HG03103 (cell line): ENCODE measurements around the gene CLDN3.
"Not testable (repeated sequence)": the region's sequence is repeated elsewhere in the genome, so short reads cannot be mapped to it uniquely, and the experiment has no call there.

ENCODE experiments used
- ATAC-seq: cut with Tn5 transposase; IDR thresholded peaks from one replicate; pipeline ENCODE4 v1.9.1; 2021; ENCODE audit warnings: low read depth; ENCODE audit not compliant: unreplicated experiment

CLDN3 gene

GRCh38 chr7:73770002-73770859, at the start of gene CLDN3:
Gene CLDN3 (minus strand): TSS chr7:73770270. CDS start chr7:73770049, 221 bp downstream.
- ATAC-seq = no peak

- ATAC-seq = no peak
Observed at GRCh38 chr7:73817121-73817520, 47.1 kb upstream of the CLDN3 start.

- ATAC-seq = no peak
Observed at GRCh38 chr7:73815436-73815835, 45.4 kb upstream of the CLDN3 start.

GRCh38 chr7:73812996-73813395, 42.9 kb upstream of the CLDN3 start:
- no peak for ATAC-seq

- ATAC-seq = no peak
Observed at GRCh38 chr7:73811760-73812168, 41.7 kb upstream of the CLDN3 start.

GRCh38 chr7:73810998-73811360, 40.9 kb upstream of the CLDN3 start:
- no peak for ATAC-seq

GRCh38 chr7:73809467-73809951, 39.4 kb upstream of the CLDN3 start:
- no peak for ATAC-seq

GRCh38 chr7:73802459-73802858, 32.4 kb upstream of the CLDN3 start:
- no peak for ATAC-seq

- no peak for ATAC-seq
Observed at GRCh38 chr7:73801577-73801976, 31.5 kb upstream of the CLDN3 start.

GRCh38 chr7:73799282-73800141, 29.4 kb upstream of the CLDN3 start:
- ATAC-seq = no peak

- not testable (repeated sequence) for ATAC-seq
Observed at GRCh38 chr7:73797176-73797575, 27.1 kb upstream of the CLDN3 start.

- not testable (repeated sequence) for ATAC-seq
Observed at GRCh38 chr7:73796656-73797055, 26.6 kb upstream of the CLDN3 start.

- not testable (repeated sequence) for ATAC-seq
Observed at GRCh38 chr7:73795188-73795587, 25.1 kb upstream of the CLDN3 start.

GRCh38 chr7:73791170-73791690, 21.2 kb upstream of the CLDN3 start:
- not testable (repeated sequence) for ATAC-seq

GRCh38 chr7:73789051-73789450, 19.0 kb upstream of the CLDN3 start:
- no peak for ATAC-seq

GRCh38 chr7:73787786-73788048, 17.6 kb upstream of the CLDN3 start:
- not testable (repeated sequence) for ATAC-seq

- ATAC-seq = no peak
Observed at GRCh38 chr7:73786588-73786987, 16.5 kb upstream of the CLDN3 start.

- no peak for ATAC-seq
Observed at GRCh38 chr7:73779517-73779916, 9.4 kb upstream of the CLDN3 start.

GRCh38 chr7:73778801-73779389, 8.8 kb upstream of the CLDN3 start:
- ATAC-seq = no peak

- ATAC-seq = no peak
Observed at GRCh38 chr7:73774923-73775322, 4.9 kb upstream of the CLDN3 start.
